Measurements from ENCODE around the gene TRIM23.
A peak's percentile ranks its signal among the peaks of the same experiment; 100 is the strongest.
"Not testable (repeated sequence)": the region's sequence is repeated elsewhere in the genome, so short reads cannot be mapped to it uniquely, and the experiment has no call there.

The TRIM23 gene

GRCh38 chr5:65624025-65624570 lies at the start of gene TRIM23:
Gene TRIM23 (minus strand): TSS chr5:65624333. CDS start chr5:65624274, 59 bp downstream.
- FAIRE-seq, result peak; percentile 67

GRCh38 chr5:65672796-65673195 lies 48.7 kb upstream of the TRIM23 start:
- FAIRE-seq, result no peak

- no peak for FAIRE-seq
Observed at GRCh38 chr5:65668696-65669095, 44.6 kb upstream of the TRIM23 start.

GRCh38 chr5:65663804-65664521 lies 39.8 kb upstream of the TRIM23 start:
- no peak for FAIRE-seq

GRCh38 chr5:65654713-65655112 lies 30.6 kb upstream of the TRIM23 start:
- no peak for FAIRE-seq

GRCh38 chr5:65651144-65651543 lies 27.0 kb upstream of the TRIM23 start:
- FAIRE-seq, result no peak

- no peak for FAIRE-seq
Observed at GRCh38 chr5:65647941-65648340, 23.8 kb upstream of the TRIM23 start.

GRCh38 chr5:65646938-65647337 lies 22.8 kb upstream of the TRIM23 start:
- FAIRE-seq, result no peak

GRCh38 chr5:65640240-65640639 lies 16.1 kb upstream of the TRIM23 start:
- FAIRE-seq, result no peak

GRCh38 chr5:65630981-65631380 lies 6.8 kb upstream of the TRIM23 start:
- FAIRE-seq, result no peak

GRCh38 chr5:65625743-65626142 lies 1.6 kb upstream of the TRIM23 start:
- no peak for FAIRE-seq

GRCh38 chr5:65624571-65625555 lies 730 bp upstream of the TRIM23 start, which contains the start of the genes SHLD3 and TRAPPC13:
Gene SHLD3 (plus strand): TSS chr5:65625027. CDS start chr5:65629588, 4,561 bp downstream.
Gene TRAPPC13 (plus strand): TSS chr5:65625027. CDS start chr5:65625061, 34 bp downstream.
- FAIRE-seq, result no peak

- no peak for FAIRE-seq
Observed at GRCh38 chr5:65623482-65623881, 651 bp downstream of the TRIM23 start.

- not testable (repeated sequence) for FAIRE-seq
Observed at GRCh38 chr5:65621961-65622360, 2.2 kb downstream of the TRIM23 start.

GRCh38 chr5:65620021-65620420 lies 4.1 kb downstream of the TRIM23 start:
- FAIRE-seq, result no peak

GRCh38 chr5:65612298-65612907 lies 11.7 kb downstream of the TRIM23 start:
- no peak for FAIRE-seq

GRCh38 chr5:65611524-65611923 lies 12.6 kb downstream of the TRIM23 start:
- FAIRE-seq, result no peak

GRCh38 chr5:65601761-65602160 lies 22.4 kb downstream of the TRIM23 start:
- FAIRE-seq, result not testable (repeated sequence)

GRCh38 chr5:65588694-65589093 lies 35.4 kb downstream of the TRIM23 start:
- FAIRE-seq, result peak; percentile 87

GRCh38 chr5:65577141-65577540 lies 47.0 kb downstream of the TRIM23 start:
- FAIRE-seq, result no peak

- FAIRE-seq, result no peak
Observed at GRCh38 chr5:65570598-65571226, 53.4 kb downstream of the TRIM23 start.

GRCh38 chr5:65566505-65566904 lies 57.6 kb downstream of the TRIM23 start:
- FAIRE-seq, result no peak
